Body of pancreas (tissue), 4 donors: ENCODE measurements around the gene ANTXRL.
"Not testable (repeated sequence)": the region's sequence is repeated elsewhere in the genome, so short reads cannot be mapped to it uniquely, and the experiment has no call there.

Experiments used
- CTCF ChIP-seq, 7 experiments: fragments of 450-650 bp in 4 of 7; fragments of 200-600 bp in 3 of 7; sonication (generic) in 3 of 7; IDR thresholded peaks; one replicate each; pipeline ENCODE4 v1.5.1; 2016 to 2019; ENCODE audit warnings: antibody characterized with exemption in 7 of 7
- POLR2A ChIP-seq, 3 donors: fragments of 450-650 bp; IDR thresholded peaks; one replicate each; pipeline ENCODE4 v1.6.1; 2016; ENCODE audit warnings: antibody characterized with exemption in 3 of 3, mild to moderate bottlenecking in 2 of 3

- TF ChIP-seq POLR2A, CTCF (IDR thresholded peaks at IDR 0.05): not testable (repeated sequence)
Observed at GRCh38 chr10:46311961-46312431, 25.2 kb downstream of the ANTXRL start.
